HL-60/S4 (cell line): ENCODE measurements around the gene KLHL1.

Experiments
- in situ Hi-C: fragments of 300-500 bp; cut with MboI; formaldehyde crosslinking; loops from 2 replicates; pipeline ENCODE4 v1.14.3; 2022; ENCODE audit warnings: low sequenced_read_pairs

KLHL1 gene

GRCh38 chr13:69882451-69882850 lies 225.8 kb downstream of the KLHL1 start:
- in situ Hi-C loops = no loop called here

GRCh38 chr13:69879936-69880335 lies 228.3 kb downstream of the KLHL1 start:
- in situ Hi-C loops = no loop called here

- in situ Hi-C loops = loop anchor here (25.0 kb wide), 1 partner anchor 335 kb away; no protein-coding TSS in a partner anchor
Observed at GRCh38 chr13:69872321-69873047, 235.8 kb downstream of the KLHL1 start.

GRCh38 chr13:69866555-69866954 lies 241.7 kb downstream of the KLHL1 start:
- in situ Hi-C loops = loop anchor here (25.0 kb wide), 1 partner anchor 329 kb away; no protein-coding TSS in a partner anchor

- in situ Hi-C loops = loop anchor here (25.0 kb wide), 1 partner anchor 320 kb away; no protein-coding TSS in a partner anchor
Observed at GRCh38 chr13:69857183-69857821, 250.9 kb downstream of the KLHL1 start.

- in situ Hi-C loops = loop anchor here (25.0 kb wide), 1 partner anchor 319 kb away; no protein-coding TSS in a partner anchor
Observed at GRCh38 chr13:69856331-69856730, 251.9 kb downstream of the KLHL1 start.

GRCh38 chr13:69828527-69828926 lies 279.7 kb downstream of the KLHL1 start:
- in situ Hi-C loops = no loop called here

GRCh38 chr13:69820180-69820579 lies 288.1 kb downstream of the KLHL1 start:
- in situ Hi-C loops = no loop called here

GRCh38 chr13:69817333-69817869 lies 290.9 kb downstream of the KLHL1 start:
- in situ Hi-C loops = no loop called here

GRCh38 chr13:69809152-69809551 lies 299.1 kb downstream of the KLHL1 start:
- in situ Hi-C loops = no loop called here

- in situ Hi-C loops = no loop called here
Observed at GRCh38 chr13:69796256-69796655, 312.0 kb downstream of the KLHL1 start.

- in situ Hi-C loops = no loop called here
Observed at GRCh38 chr13:69793783-69794453, 314.3 kb downstream of the KLHL1 start.

- in situ Hi-C loops = no loop called here
Observed at GRCh38 chr13:69776937-69777336, 331.3 kb downstream of the KLHL1 start.

GRCh38 chr13:69769608-69770007 lies 338.6 kb downstream of the KLHL1 start:
- in situ Hi-C loops = no loop called here

GRCh38 chr13:69761581-69761980 lies 346.7 kb downstream of the KLHL1 start:
- in situ Hi-C loops = no loop called here

GRCh38 chr13:69755101-69755500 lies 353.2 kb downstream of the KLHL1 start:
- in situ Hi-C loops = no loop called here

GRCh38 chr13:69751259-69751658 lies 357.0 kb downstream of the KLHL1 start:
- in situ Hi-C loops = no loop called here

- in situ Hi-C loops = no loop called here
Observed at GRCh38 chr13:69737129-69737935, 370.9 kb downstream of the KLHL1 start.

- in situ Hi-C loops = no loop called here
Observed at GRCh38 chr13:69721631-69722030, 386.6 kb downstream of the KLHL1 start.

GRCh38 chr13:69720278-69720983 lies 387.8 kb downstream of the KLHL1 start:
- in situ Hi-C loops = no loop called here
